ENCODE measurements around the gene TPST2.

Gene TPST2

GRCh38 chr22:26609287-26609686, 19.4 kb upstream of the TPST2 start:
- H3K9me3 ChIP-seq (replicated peaks; ENCODE audit: low read length): no peaks in the 10 kb centered on the region
- H3K27me3 ChIP-seq (ENCODE audit: control insufficient read depth, insufficient read depth, low read length): peaks cover 17% of the 10 kb centered on the region
- H3K4me2 ChIP-seq (ENCODE audit: low read length): no peak overlapping the region
- no peak overlapping the region for H3K9ac ChIP-seq (ENCODE audit: low read depth, low read length)
- H3K36me3 ChIP-seq (ENCODE audit: insufficient read depth, low read length): no peaks in the 10 kb centered on the region
- H3K4me1 ChIP-seq (ENCODE audit: control insufficient read depth, insufficient read depth, low read length): peaks cover 25% of the 10 kb centered on the region
- H3K4me3 ChIP-seq (ENCODE audit: low read length): no peak overlapping the region

- no peak overlapping the region for H3K4me3 ChIP-seq (ENCODE audit: low read length)
- no peak overlapping the region for H3K4me2 ChIP-seq (ENCODE audit: low read length)
- no peaks in the 10 kb centered on the region for H3K36me3 ChIP-seq (ENCODE audit: insufficient read depth, low read length)
- no peak overlapping the region for H3K9ac ChIP-seq (ENCODE audit: low read depth, low read length)
- H3K4me1 ChIP-seq (ENCODE audit: control insufficient read depth, insufficient read depth, low read length): peaks cover 25% of the 10 kb centered on the region
- H3K27me3 ChIP-seq (ENCODE audit: control insufficient read depth, insufficient read depth, low read length): peaks cover 15% of the 10 kb centered on the region
- no peaks in the 10 kb centered on the region for H3K9me3 ChIP-seq (replicated peaks; ENCODE audit: low read length)
Observed at GRCh38 chr22:26608129-26608528, 18.2 kb upstream of the TPST2 start.

- Histone ChIP-seq H3K36me3 (ENCODE audit: insufficient read depth, low read length) (no peaks in the 10 kb centered on the region), H3K4me2 (ENCODE audit: low read length) (no peak overlapping the region), H3K27me3 (ENCODE audit: control insufficient read depth, insufficient read depth, low read length) (no peaks in the 10 kb centered on the region), H3K4me1 (ENCODE audit: control insufficient read depth, insufficient read depth, low read length) (peaks cover 21% of the 10 kb centered on the region), H3K9me3 (replicated peaks; ENCODE audit: low read length) (no peaks in the 10 kb centered on the region), H3K4me3 (ENCODE audit: low read length) (no peak overlapping the region), H3K9ac (ENCODE audit: low read depth, low read length) (no peak overlapping the region)
Observed at GRCh38 chr22:26606611-26607010, 16.7 kb upstream of the TPST2 start.

- Histone ChIP-seq H3K27me3 (ENCODE audit: control insufficient read depth, insufficient read depth, low read length) (peaks cover 14% of the 10 kb centered on the region), H3K36me3 (ENCODE audit: insufficient read depth, low read length) (no peaks in the 10 kb centered on the region), H3K9me3 (replicated peaks; ENCODE audit: low read length) (no peaks in the 10 kb centered on the region), H3K4me3 (ENCODE audit: low read length) (no peak overlapping the region), H3K9ac (ENCODE audit: low read depth, low read length) (no peak overlapping the region), H3K4me2 (ENCODE audit: low read length) (no peak overlapping the region), H3K4me1 (ENCODE audit: control insufficient read depth, insufficient read depth, low read length) (peaks cover 4% of the 10 kb centered on the region)
Observed at GRCh38 chr22:26604368-26604767, 14.4 kb upstream of the TPST2 start.

- no peaks in the 10 kb centered on the region for H3K9me3 ChIP-seq (replicated peaks; ENCODE audit: low read length)
- no peaks in the 10 kb centered on the region for H3K36me3 ChIP-seq (ENCODE audit: insufficient read depth, low read length)
- peaks cover 30% of the 10 kb centered on the region for H3K27me3 ChIP-seq (ENCODE audit: control insufficient read depth, insufficient read depth, low read length)
- H3K4me1 ChIP-seq (ENCODE audit: control insufficient read depth, insufficient read depth, low read length): peaks cover 4% of the 10 kb centered on the region
- no peak overlapping the region for H3K4me3 ChIP-seq (ENCODE audit: low read length)
- no peak overlapping the region for H3K4me2 ChIP-seq (ENCODE audit: low read length)
- no peak overlapping the region for H3K9ac ChIP-seq (ENCODE audit: low read depth, low read length)
Observed at GRCh38 chr22:26602127-26602526, 12.2 kb upstream of the TPST2 start.

- no peak overlapping the region for H3K4me2 ChIP-seq (ENCODE audit: low read length)
- peaks cover 4% of the 10 kb centered on the region for H3K4me1 ChIP-seq (ENCODE audit: control insufficient read depth, insufficient read depth, low read length)
- H3K9ac ChIP-seq (ENCODE audit: low read depth, low read length): no peak overlapping the region
- H3K27me3 ChIP-seq (ENCODE audit: control insufficient read depth, insufficient read depth, low read length): peaks cover 34% of the 10 kb centered on the region
- no peak overlapping the region for H3K4me3 ChIP-seq (ENCODE audit: low read length)
- H3K9me3 ChIP-seq (replicated peaks; ENCODE audit: low read length): no peaks in the 10 kb centered on the region
- H3K36me3 ChIP-seq (ENCODE audit: insufficient read depth, low read length): no peaks in the 10 kb centered on the region
Observed at GRCh38 chr22:26601726-26602125, 11.8 kb upstream of the TPST2 start.

- Histone ChIP-seq H3K4me3 (ENCODE audit: low read length) (no peak overlapping the region), H3K9me3 (replicated peaks; ENCODE audit: low read length) (no peaks in the 10 kb centered on the region), H3K4me1 (ENCODE audit: control insufficient read depth, insufficient read depth, low read length) (no peaks in the 10 kb centered on the region), H3K27me3 (ENCODE audit: control insufficient read depth, insufficient read depth, low read length) (peaks cover 45% of the 10 kb centered on the region), H3K36me3 (ENCODE audit: insufficient read depth, low read length) (no peaks in the 10 kb centered on the region), H3K4me2 (ENCODE audit: low read length) (no peak overlapping the region), H3K9ac (ENCODE audit: low read depth, low read length) (no peak overlapping the region)
Observed at GRCh38 chr22:26599505-26599904, 9.6 kb upstream of the TPST2 start.

GRCh38 chr22:26597480-26597879, 7.5 kb upstream of the TPST2 start:
- Histone ChIP-seq H3K4me3 (ENCODE audit: low read length) (no peak overlapping the region), H3K36me3 (ENCODE audit: insufficient read depth, low read length) (no peaks in the 10 kb centered on the region), H3K9me3 (replicated peaks; ENCODE audit: low read length) (no peaks in the 10 kb centered on the region), H3K27me3 (ENCODE audit: control insufficient read depth, insufficient read depth, low read length) (peaks cover 59% of the 10 kb centered on the region), H3K9ac (ENCODE audit: low read depth, low read length) (no peak overlapping the region), H3K4me2 (ENCODE audit: low read length) (no peak overlapping the region), H3K4me1 (ENCODE audit: control insufficient read depth, insufficient read depth, low read length) (no peaks in the 10 kb centered on the region)

GRCh38 chr22:26597026-26597425, 7.1 kb upstream of the TPST2 start:
- H3K9me3 ChIP-seq (replicated peaks; ENCODE audit: low read length): no peaks in the 10 kb centered on the region
- H3K27me3 ChIP-seq (ENCODE audit: control insufficient read depth, insufficient read depth, low read length): peaks cover 61% of the 10 kb centered on the region
- no peaks in the 10 kb centered on the region for H3K4me1 ChIP-seq (ENCODE audit: control insufficient read depth, insufficient read depth, low read length)

GRCh38 chr22:26593763-26594162, 3.8 kb upstream of the TPST2 start:
- Histone ChIP-seq H3K4me3 (ENCODE audit: low read length) (no peak overlapping the region), H3K4me2 (ENCODE audit: low read length) (no peak overlapping the region), H3K36me3 (ENCODE audit: insufficient read depth, low read length) (no peaks in the 10 kb centered on the region), H3K4me1 (ENCODE audit: control insufficient read depth, insufficient read depth, low read length) (peaks cover 10% of the 10 kb centered on the region), H3K9me3 (replicated peaks; ENCODE audit: low read length) (no peaks in the 10 kb centered on the region), H3K9ac (ENCODE audit: low read depth, low read length) (no peak overlapping the region), H3K27me3 (ENCODE audit: control insufficient read depth, insufficient read depth, low read length) (peaks cover 41% of the 10 kb centered on the region)

More at GRCh38 chr22:26597026-26597425, 7.1 kb upstream of the TPST2 start:
- Histone ChIP-seq H3K36me3 (ENCODE audit: insufficient read depth, low read length) (no peaks in the 10 kb centered on the region), H3K4me3 (ENCODE audit: low read length) (no peak overlapping the region), H3K9ac (ENCODE audit: low read depth, low read length) (no peak overlapping the region), H3K4me2 (ENCODE audit: low read length) (no peak overlapping the region)

GRCh38 chr22:26592421-26592891, 2.5 kb upstream of the TPST2 start:
- no peaks in the 10 kb centered on the region for H3K36me3 ChIP-seq (ENCODE audit: insufficient read depth, low read length)
- no peaks in the 10 kb centered on the region for H3K9me3 ChIP-seq (replicated peaks; ENCODE audit: low read length)
- H3K4me3 ChIP-seq (ENCODE audit: low read length): no peak overlapping the region
- H3K9ac ChIP-seq (ENCODE audit: low read depth, low read length): no peak overlapping the region
- H3K4me2 ChIP-seq (ENCODE audit: low read length): no peak overlapping the region
- H3K4me1 ChIP-seq (ENCODE audit: control insufficient read depth, insufficient read depth, low read length): peaks cover 14% of the 10 kb centered on the region
- peaks cover 34% of the 10 kb centered on the region for H3K27me3 ChIP-seq (ENCODE audit: control insufficient read depth, insufficient read depth, low read length)

GRCh38 chr22:26589367-26589844, 526 bp downstream of the TPST2 start:
- H3K9ac ChIP-seq (ENCODE audit: low read depth, low read length): peak overlapping the region; percentile 93
- peak overlapping the region; percentile 83 for H3K4me2 ChIP-seq (ENCODE audit: low read length)
- no peaks in the 10 kb centered on the region for H3K36me3 ChIP-seq (ENCODE audit: insufficient read depth, low read length)
- no peaks in the 10 kb centered on the region for H3K9me3 ChIP-seq (replicated peaks; ENCODE audit: low read length)
- peaks cover 15% of the 10 kb centered on the region for H3K27me3 ChIP-seq (ENCODE audit: control insufficient read depth, insufficient read depth, low read length)
- peaks cover 33% of the 10 kb centered on the region for H3K4me1 ChIP-seq (ENCODE audit: control insufficient read depth, insufficient read depth, low read length)
- H3K4me3 ChIP-seq (ENCODE audit: low read length): peak overlapping the region; percentile 88
